Hepatocyte (in vitro differentiated cells): ENCODE data around the gene GTPBP3. TPM values are rescaled to one million over a fixed set of nuclear protein-coding genes. Genes with fewer than 3 reads are reported as not detected.
"Not testable (repeated sequence)": the region's sequence is repeated elsewhere in the genome, so short reads cannot be mapped to it uniquely, and the experiment has no call there.

Source experiments
- DNase-seq: peaks from one replicate; pipeline ENCODE4 v3.0.0-alpha.2; 2016; ENCODE audit warnings: low spot score
- H2AFZ ChIP-seq: fragments of 200-600 bp; sonication (generic); 2 replicates; pipeline ENCODE4 v1.6.0; 2016; ENCODE audit warnings: antibody characterized with exemption, mild to moderate bottlenecking
- H3K27ac ChIP-seq: fragments of 200-600 bp; sonication (generic); 2 replicates; pipeline ENCODE4 v1.5.1; 2016; ENCODE audit warnings: mild to moderate bottlenecking
- H3K27me3 ChIP-seq: fragments of 200-600 bp; sonication (generic); 2 replicates; pipeline ENCODE4 v1.6.1; 2016
- H3K36me3 ChIP-seq: fragments of 200-600 bp; sonication (generic); replicated peaks from 2 replicates; pipeline ENCODE4 v1.5.1; 2016; ENCODE audit warnings: low read depth; ENCODE audit not compliant: insufficient read depth
- H3K4me1 ChIP-seq: fragments of 200-600 bp; sonication (generic); 2 replicates; pipeline ENCODE4 v1.5.1; 2016; ENCODE audit warnings: mild to moderate bottlenecking, moderate library complexity; ENCODE audit not compliant: insufficient read depth
- H3K4me2 ChIP-seq: fragments of 200-600 bp; sonication (generic); 2 replicates; pipeline ENCODE4 v1.6.0; 2016
- H3K4me3 ChIP-seq: fragments of 200-600 bp; sonication (generic); 2 replicates; pipeline ENCODE4 v1.5.1; 2016; ENCODE audit warnings: mild to moderate bottlenecking
- H3K79me2 ChIP-seq: fragments of 200-600 bp; sonication (generic); 2 replicates; pipeline ENCODE4 v1.6.0; 2017; ENCODE audit warnings: mild to moderate bottlenecking
- H3K9me2 ChIP-seq: fragments of 200-600 bp; sonication (generic); replicated peaks from 2 replicates; pipeline ENCODE4 v1.6.0; 2017; ENCODE audit warnings: mild to moderate bottlenecking; ENCODE audit not compliant: insufficient read depth
- H3K9me3 ChIP-seq: fragments of 200-600 bp; sonication (generic); 2 replicates; pipeline ENCODE4 v1.5.1; 2016; ENCODE audit warnings: low read depth, mild to moderate bottlenecking
- H4K20me1 ChIP-seq: fragments of 200-600 bp; sonication (generic); 2 replicates; pipeline ENCODE4 v1.6.0; 2016; ENCODE audit warnings: mild to moderate bottlenecking; ENCODE audit not compliant: insufficient read depth, poor library complexity, severe bottlenecking
- EZH2 ChIP-seq: fragments of 200-600 bp; sonication (generic); IDR thresholded peaks from 2 replicates; pipeline ENCODE4 v1.6.1; 2016; ENCODE audit warnings: antibody characterized with exemption, mild to moderate bottlenecking, borderline replicate concordance
- EZH2phosphoT487 ChIP-seq: fragments of 200-600 bp; sonication (generic); IDR thresholded peaks from one replicate; pipeline ENCODE4 v1.6.1; 2018; ENCODE audit warnings: antibody characterized with exemption, mild to moderate bottlenecking, low read depth, moderate library complexity; ENCODE audit not compliant: unreplicated experiment, severe bottlenecking
- WGBS: methylation state at CpG from one replicate; pipeline ENCODE4 v1.1.6; 2016; ENCODE audit warnings: low lambda C conversion rate; ENCODE audit errors: missing lambda C conversion rate; 5-methylcytosine and 5-hydroxymethylcytosine counted together
- polyA plus RNA-seq: library from polyadenylated mRNA; unstranded; fragments of >200 nt; fragmentation: Nextera tagmentation; extraction: Ambion mirVana; gene quantifications from 2 replicates; pipeline ENCODE4 v1.2.1, GENCODE V29; 2016
- total RNA-seq: library from RNA; depleted of rRNA; stranded (reverse); fragments of >200 nt; gene quantifications from 2 replicates; pipeline ENCODE4 v1.2.3, GENCODE V29; 2014
- TF ChIP-seq, protein P1 (sequence below): fragments of 200-600 bp; sonication (generic); IDR thresholded peaks from 2 replicates; pipeline ENCODE4 v1.5.1; 2016; ENCODE audit warnings: antibody characterized with exemption, mild to moderate bottlenecking; ENCODE audit not compliant: poor library complexity

Gene GTPBP3
- total and polyA plus RNA-seq, 2 experiments from 2014 or later = 13.2 to 20.9 TPM

DNA sequence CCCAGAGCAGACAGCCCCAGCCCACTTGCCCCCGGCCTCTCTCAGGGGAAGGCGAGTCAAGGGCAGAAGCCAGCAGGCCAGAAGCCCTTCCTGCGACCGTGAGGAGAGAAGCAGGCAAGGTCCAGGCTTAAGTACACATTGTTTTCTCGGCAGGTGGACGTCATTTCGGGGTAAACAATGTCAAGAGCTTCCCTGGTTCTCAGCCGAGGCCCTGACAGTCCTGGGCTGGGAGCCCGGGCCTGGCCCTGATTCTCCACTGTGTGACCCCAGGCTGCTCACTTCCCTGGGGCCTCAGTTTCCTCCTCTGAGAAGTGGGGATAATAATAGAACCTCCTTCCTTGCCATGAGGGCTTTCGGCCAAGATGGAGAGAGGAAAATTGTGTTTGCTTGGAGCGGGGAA is 20.4 kb downstream of the GTPBP3 start:
- H4K20me1 ChIP-seq = no peaks in the 10 kb centered on the region
- H3K27ac ChIP-seq = no peak overlapping the region
- H3K4me2 ChIP-seq = no peak overlapping the region
- no peaks in the 10 kb centered on the region for H3K9me3 ChIP-seq
- TF ChIP-seq, protein P1, sequence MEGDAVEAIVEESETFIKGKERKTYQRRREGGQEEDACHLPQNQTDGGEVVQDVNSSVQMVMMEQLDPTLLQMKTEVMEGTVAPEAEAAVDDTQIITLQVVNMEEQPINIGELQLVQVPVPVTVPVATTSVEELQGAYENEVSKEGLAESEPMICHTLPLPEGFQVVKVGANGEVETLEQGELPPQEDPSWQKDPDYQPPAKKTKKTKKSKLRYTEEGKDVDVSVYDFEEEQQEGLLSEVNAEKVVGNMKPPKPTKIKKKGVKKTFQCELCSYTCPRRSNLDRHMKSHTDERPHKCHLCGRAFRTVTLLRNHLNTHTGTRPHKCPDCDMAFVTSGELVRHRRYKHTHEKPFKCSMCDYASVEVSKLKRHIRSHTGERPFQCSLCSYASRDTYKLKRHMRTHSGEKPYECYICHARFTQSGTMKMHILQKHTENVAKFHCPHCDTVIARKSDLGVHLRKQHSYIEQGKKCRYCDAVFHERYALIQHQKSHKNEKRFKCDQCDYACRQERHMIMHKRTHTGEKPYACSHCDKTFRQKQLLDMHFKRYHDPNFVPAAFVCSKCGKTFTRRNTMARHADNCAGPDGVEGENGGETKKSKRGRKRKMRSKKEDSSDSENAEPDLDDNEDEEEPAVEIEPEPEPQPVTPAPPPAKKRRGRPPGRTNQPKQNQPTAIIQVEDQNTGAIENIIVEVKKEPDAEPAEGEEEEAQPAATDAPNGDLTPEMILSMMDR = no peak
- TF ChIP-seq EZH2phosphoT487 (no peak), EZH2 (no peak)
- H3K79me2 ChIP-seq = no peaks in the 10 kb centered on the region
- H3K4me3 ChIP-seq = no peak overlapping the region
- no peak for DNase-seq
- H3K9me2 ChIP-seq = no peaks in the 10 kb centered on the region
- no peak overlapping the region for H2AFZ ChIP-seq
- WGBS = 59% methylated on average over 11 of the region's 11 CpGs
- peaks cover 5% of the 10 kb centered on the region for H3K4me1 ChIP-seq
- H3K36me3 ChIP-seq = no peaks in the 10 kb centered on the region
- H3K27me3 ChIP-seq = no peaks in the 10 kb centered on the region

DNA sequence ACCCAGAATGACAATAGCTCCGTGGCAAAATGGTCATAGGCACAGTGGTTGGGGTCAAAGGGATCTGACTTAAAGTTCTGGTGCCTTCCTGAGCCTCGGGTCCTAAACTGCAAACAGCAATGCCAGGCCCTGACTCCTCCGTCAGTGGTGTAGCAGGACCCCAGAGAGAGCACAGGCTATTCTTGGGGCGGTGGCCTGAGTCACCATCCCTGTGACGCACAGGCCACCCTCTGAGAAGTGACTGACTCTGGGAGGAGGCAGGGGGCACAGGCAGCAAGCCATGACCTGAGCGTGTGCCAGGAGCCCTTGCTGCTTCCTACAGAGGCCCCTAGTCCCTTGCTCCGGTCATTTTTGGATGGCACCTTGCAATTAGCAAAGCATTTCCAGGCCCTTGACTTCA is 21.0 kb downstream of the GTPBP3 start:
- Histone ChIP-seq H3K9me2 (no peaks in the 10 kb centered on the region), H2AFZ (no peak overlapping the region), H3K27me3 (no peaks in the 10 kb centered on the region), H4K20me1 (no peaks in the 10 kb centered on the region), H3K36me3 (no peaks in the 10 kb centered on the region), H3K4me1 (peaks cover 5% of the 10 kb centered on the region), H3K4me2 (no peak overlapping the region), H3K27ac (no peak overlapping the region), H3K79me2 (no peaks in the 10 kb centered on the region), H3K4me3 (no peak overlapping the region), H3K9me3 (no peaks in the 10 kb centered on the region)
- TF ChIP-seq EZH2phosphoT487 (no peak), EZH2 (no peak)
- TF ChIP-seq, protein P1 = no peak
- 89% methylated on average over 7 of the region's 7 CpGs for WGBS
- DNase-seq = no peak

DNA sequence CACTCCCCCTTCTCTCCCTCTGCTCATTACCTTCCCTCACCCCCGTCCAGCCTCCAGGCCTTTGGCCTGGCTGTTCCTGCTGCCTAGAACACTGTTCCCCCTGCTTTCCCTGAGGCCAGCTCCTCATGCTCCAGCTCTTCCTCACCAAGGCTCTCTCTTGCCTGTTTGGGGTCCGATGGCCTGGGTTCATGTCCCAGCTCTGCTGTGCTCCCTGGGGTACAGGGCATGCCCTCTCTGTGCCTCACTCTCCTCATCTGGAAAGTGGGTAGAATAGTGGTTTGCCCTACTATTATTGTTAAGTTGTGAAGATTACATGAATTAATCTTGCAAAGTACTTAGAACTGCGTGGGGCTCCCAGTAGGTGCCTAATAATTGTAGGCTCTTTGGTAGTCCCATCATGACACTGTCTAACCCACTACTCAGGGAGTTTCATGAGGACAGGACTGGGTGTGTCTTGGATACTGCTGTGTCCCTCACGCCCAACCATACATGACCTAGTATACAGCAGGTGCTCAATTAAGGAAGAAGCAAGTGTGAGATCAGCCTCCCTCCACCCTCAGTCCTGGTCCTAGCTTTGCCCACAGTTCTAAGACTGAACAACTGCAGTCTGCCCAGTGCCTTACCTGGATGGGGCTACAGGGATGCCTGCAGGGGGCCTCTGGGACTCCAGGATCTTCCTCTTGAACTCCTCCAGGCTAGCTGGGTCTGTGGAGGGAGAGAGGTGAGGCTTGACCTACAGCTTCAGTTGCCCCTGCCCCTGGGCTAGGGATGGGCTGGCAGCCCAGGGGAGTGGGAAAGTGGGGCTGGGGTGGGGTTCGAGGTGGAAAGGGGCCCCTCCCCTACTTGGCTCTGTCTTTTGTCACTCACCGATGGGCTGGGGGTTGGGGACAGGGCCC is 22.8 kb downstream of the GTPBP3 start:
- H3K4me2 ChIP-seq = no peak overlapping the region
- no peak overlapping the region for H3K4me3 ChIP-seq
- peaks cover 5% of the 10 kb centered on the region for H3K4me1 ChIP-seq
- no peak overlapping the region for H2AFZ ChIP-seq
- no peaks in the 10 kb centered on the region for H3K27me3 ChIP-seq
- H3K9me3 ChIP-seq = no peaks in the 10 kb centered on the region
- no peak for DNase-seq
- no peaks in the 10 kb centered on the region for H4K20me1 ChIP-seq
- TF ChIP-seq EZH2phosphoT487 (no peak), EZH2 (no peak)
- TF ChIP-seq, protein P1 = no peak
- H3K27ac ChIP-seq = no peak overlapping the region
- H3K9me2 ChIP-seq = no peaks in the 10 kb centered on the region
- no peaks in the 10 kb centered on the region for H3K36me3 ChIP-seq
- no peaks in the 10 kb centered on the region for H3K79me2 ChIP-seq
- WGBS = 80% methylated on average over 6 of the region's 6 CpGs

DNA sequence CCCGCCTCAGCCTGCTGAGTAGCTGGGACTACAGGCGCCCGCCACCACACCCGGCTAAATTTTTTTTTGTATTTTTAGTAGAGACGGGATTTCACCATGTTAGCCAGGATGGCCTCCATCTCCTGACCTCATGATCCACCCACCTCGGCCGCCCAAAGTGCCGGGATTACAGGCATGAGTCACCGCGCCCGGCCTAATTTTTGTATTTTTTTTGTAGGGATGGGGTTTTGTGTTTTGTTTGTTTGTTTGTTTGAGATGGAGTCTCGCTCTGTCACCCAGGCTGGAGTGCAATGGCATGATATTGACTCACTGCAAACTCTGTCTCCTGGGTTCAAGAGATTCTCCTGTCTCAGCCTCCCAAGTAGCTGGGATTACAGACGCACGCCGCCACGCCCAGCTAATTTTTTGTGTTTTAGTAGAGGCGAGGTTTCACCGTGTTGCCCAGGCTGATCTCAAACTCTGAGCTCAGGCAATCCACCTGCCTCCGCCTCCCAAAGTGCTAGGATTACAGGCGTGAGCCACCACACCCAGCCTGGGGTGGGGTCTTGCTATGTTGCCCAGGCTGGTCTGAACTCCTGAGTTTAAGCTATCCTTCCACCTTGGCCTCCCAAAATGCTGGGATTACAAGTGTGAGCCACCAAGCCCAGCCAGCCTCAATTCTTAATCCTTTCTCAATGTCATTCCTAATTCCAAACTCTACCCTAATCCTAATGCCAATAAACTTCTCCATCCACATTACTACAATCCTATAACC is 26.7 kb downstream of the GTPBP3 start:
- not testable (repeated sequence) for H3K4me2 ChIP-seq, H3K9me3 ChIP-seq, H3K79me2 ChIP-seq, H3K4me3 ChIP-seq, DNase-seq, H2AFZ ChIP-seq, H3K27ac ChIP-seq, H3K9me2 ChIP-seq, H3K36me3 ChIP-seq, H4K20me1 ChIP-seq, H3K4me1 ChIP-seq, H3K27me3 ChIP-seq
- 96% methylated on average over 20 of the region's 20 CpGs for WGBS
